ENCODE results near the gene SPATA24.
"Not testable (repeated sequence)": the region's sequence is repeated elsewhere in the genome, so short reads cannot be mapped to it uniquely, and the experiment has no call there.

The SPATA24 gene

DNA sequence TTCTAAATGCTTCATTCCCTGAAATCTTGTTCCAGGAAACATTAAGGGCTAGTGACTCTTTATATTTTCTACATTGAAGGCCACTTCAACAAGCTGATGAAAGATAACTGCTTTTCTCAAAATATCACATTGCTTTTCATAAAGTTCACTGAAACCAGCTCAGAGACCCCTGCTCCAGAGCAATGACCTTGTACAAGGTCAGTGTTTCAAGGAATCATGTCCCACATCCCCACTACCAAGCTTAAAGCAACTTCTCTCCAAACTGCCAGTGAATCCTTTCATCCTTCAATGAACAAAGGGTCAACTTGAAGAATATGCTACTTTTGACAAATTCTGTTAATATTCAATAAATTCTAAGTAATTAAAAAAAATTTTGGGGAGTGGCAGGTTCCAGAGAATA lies 12.0 kb upstream of the SPATA24 start:
- no peak for DNase-seq

DNA sequence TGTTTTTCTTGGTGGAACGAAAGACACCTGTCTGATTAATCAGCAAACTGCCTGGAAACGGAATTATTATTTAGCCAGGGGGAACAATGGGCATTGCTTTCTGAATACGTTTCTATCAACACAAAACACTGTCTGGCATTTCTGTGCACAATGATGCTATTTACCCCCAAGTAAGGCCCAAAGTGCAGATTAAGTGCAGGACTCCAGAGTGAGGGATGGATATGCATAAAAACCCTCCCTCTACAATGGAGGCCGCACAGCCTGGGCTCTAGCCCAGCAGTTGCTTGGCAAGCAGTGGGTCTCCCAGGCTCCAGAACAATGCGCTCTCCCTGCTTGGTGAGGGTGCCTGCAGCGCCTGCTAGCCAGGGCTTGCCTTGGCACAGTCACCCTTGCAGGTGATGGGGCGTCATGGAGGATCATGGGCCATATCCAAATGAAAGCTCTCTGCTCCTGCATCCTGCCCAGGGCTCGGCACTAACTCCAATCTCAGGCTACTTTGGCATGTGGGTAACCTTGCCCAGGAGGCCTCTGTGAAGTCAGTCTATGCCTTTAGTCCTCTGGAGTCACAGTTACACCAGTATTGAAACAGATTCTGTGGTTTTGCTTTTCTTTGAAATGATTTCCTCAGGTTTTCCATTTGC lies 11.5 kb upstream of the SPATA24 start:
- DNase-seq: peak; percentile 68

DNA sequence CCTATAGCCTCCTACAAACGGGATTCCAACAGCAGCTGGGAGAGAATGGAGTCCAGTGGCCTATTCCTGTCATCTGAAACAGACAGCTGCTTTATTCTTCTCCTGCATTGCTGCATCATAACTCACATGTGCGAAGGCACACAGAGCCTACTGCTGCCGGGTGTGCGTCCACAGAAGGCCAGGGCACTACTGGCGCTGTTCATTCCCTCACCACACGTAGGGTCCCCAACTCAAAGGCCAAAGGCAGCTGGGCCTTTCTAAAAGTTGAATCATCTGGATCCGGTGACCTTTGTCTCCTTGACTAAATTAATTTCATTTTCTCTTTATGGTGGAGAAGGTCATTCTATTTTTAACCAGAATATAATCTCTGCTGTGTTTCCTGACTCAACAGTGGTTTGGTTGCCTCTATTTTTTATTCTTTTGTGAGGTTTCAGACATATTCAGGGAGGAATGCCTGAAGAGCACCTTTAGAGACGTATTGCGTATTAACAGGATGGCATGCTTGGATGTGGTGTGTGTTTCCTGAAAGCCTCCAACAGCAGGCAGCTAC lies 10.8 kb upstream of the SPATA24 start:
- no peak for DNase-seq

DNA sequence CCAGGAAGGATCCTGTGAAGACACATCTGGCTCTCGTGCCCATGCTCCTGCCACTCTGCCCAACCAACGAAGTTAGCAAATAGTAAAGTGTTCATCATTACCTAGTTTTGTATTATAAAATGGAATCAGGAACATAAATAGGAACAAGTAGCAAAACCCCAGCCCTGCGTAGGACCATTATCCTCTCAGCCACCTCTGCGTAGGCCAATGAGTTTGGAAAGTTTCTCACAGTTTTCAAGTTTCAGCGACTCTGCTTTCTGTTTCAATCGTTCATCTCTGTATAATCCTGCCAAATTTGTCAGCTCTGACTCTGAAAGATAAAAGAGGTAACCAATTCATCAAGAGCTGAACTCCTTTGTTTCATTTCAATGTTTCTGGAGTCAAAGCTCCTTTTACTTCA lies 10.1 kb upstream of the SPATA24 start:
- no peak for DNase-seq

DNA sequence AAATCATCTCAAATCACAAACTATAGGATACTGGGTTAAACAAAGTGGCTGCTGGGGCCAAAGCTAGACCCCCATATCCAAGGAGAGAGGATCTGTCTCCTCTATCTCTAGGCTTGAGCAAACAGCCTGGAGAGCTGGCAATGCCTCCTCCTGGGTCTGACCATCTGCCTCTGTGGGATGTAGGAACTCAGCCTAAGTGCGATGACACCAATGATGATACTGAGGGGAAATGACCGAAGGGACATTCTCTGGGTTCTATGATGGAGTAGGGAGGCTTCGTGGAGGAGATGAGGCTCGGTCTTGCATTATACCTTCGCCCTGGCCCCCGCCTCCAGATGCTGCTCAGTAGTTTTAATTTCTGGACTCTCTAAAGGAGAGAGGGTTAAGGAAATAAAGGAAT lies 9.3 kb upstream of the SPATA24 start:
- DNase-seq: no peak

DNA sequence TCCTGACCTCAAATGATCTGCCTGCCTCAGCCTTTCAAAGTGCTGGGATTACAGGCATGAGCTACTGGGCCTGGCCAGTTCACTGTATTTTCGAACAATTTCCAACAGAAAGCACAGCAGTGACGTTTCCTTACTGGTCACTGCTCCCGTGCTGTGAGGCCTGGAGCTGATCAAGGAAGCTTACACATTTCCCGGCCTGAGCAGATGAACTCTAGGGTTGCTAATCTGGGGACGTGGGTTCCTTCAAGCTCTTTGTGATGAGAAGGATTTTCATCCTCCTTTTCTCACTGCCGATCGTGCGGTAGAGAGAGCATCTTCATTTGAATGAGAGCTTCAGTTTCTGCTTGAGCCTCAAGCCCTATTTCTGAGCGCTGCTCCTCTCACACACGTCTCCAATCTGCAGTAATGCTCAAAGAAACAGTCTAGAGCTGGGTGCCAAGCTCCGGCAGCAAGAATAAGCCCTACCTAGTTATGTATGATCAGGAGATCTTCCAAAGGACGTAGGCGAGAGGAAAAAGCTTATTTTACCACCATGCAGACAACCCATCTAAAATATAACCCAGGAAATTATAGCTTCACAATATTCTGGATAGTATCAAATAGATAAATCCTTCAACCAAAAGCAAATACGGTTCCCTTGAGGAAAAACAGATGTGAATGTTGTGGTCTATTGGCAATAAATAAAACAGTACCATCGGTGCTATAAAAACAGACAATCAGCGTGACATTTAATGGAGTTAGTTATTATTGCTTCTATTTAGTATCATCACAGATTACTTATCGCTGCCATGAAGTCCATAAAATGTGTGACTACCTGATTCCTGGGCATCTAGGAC lies 7.3 kb upstream of the SPATA24 start:
- no peak for DNase-seq

DNA sequence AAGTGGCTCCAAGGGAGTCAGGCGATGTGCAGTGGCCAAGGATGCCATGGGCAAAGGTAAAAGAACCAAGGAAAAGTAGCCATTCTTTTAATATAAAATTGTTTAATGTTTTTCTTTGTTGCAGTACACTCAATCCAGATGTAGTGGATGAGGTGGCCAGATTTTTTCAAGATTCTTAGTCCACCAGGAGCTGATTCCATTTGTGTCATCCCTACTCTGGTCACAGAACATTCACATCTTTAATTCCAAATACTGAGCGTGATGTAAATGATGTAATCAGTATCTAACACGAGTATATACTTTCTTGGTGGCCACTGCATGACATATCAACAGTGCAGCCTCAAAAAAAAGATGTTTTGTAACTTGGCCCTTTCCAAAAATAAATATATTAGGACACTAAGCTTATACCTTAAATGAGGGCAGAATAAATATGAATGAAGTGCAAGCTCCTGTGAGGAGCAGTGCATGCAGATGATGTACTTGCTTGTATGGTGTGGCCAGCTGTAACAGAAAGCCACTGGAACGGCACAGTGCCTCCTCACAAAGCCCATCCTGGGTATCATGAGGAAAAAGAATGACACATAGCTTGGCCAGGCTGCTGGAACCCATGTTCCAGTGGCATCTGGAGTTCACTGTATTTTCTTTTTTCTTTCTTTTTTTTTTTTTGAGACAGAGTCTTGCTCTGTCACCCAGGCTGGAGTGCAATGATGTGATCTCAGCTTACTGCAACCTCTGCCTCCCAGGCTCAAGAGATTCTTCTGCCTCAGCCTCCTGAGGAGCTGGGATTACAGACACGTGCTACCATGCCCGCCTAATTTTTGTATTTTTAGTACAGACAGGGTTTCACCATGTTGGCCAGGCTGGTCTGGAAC lies 6.5 kb upstream of the SPATA24 start:
- no peak for DNase-seq

DNA sequence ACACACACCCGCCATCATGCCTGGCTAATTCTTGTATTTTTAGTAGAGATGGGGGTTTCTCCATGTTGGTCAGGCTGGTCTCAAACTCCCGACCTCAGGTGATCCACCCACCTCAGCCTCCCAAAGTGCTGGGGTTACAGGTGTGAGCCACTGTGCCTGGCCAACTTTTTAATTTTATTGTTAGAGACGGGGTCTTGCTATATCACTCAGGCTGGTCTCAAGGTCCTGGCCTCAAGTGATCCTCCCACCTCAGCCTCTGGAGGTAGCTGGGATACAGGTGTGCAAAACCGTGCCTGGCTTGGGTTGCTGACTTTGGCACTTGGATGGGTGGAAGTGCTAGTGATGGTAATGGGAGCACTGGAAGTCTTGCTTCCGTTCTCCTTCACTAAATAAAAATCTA lies 5.2 kb upstream of the SPATA24 start:
- DNase-seq: not testable (repeated sequence)

DNA sequence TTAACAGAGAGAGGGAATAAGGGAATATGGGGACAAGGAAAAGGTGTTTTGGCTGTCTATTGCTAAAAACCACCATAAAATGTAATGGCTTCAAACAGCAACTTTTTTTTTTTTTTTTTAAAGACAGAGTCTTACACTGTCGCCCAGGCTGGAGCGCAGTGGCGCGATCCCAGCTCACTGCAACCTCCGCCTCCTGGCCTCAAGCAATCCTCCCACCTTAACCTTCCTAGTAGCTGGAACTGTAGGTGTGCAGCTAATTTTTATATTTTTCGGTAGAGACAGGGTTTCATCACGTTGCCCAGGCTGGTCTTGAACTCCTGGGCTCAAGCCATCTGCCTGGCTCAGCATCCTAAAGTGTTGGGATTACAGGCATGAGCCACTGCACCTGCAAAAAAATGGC lies 4.3 kb upstream of the SPATA24 start:
- no peak for DNase-seq

DNA sequence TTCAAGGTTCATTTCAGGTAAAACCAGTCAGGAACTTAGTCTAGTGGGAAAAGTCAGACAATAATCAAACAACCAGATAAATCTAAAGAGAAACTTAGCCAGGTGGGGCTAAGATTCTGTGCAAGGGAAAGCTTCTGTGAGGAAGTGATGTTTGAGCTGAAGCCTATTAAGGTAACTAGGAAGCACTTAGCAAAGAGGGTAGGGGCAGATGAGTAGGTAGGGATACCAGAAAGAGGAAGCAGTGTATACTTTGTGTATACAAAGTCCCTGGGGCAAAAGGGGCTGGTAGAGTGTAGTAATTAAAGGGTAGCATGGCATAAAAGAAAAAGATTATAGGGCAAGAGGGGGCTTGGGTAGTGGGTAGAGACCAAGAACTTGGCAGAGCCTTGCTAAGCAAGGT lies 3.6 kb upstream of the SPATA24 start:
- no peak for DNase-seq

DNA sequence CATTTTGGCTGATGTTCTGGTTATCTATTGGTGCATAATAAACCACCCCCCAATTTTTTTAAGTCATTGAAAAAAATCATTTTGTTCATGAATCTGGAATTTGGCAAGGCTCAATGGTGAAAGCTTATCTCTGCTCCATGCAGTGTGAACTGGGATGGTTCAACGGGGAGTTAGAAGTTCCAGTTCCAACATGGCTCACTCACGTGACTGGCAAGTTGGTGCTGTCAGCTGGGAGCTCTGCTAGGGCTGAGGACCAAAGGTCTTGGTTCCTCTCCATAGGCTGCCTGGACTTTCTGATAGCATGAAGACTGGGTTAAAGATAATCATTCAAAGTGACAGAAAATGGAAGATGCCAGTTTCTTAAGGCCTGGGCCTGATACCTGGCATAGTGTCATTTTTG lies 3.1 kb upstream of the SPATA24 start:
- DNase-seq: no peak

DNA sequence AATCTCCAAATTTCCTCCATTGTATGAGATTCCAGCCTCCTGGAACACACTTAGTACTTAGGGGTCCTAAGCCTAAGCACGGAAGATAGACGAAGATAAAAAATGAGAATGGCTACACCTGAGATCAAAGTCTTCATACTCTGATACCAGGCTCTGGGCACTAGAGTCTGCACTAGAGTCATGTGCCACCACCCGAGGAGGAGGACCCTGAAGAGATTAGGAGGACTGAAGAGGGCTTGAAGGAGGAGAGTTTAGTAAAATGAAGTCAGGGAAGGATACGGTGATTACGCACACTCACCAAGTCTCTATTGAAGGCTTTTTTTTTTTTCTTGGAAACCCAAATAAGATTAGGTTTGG lies 573 bp upstream of the SPATA24 start:
- DNase-seq: no peak

DNA sequence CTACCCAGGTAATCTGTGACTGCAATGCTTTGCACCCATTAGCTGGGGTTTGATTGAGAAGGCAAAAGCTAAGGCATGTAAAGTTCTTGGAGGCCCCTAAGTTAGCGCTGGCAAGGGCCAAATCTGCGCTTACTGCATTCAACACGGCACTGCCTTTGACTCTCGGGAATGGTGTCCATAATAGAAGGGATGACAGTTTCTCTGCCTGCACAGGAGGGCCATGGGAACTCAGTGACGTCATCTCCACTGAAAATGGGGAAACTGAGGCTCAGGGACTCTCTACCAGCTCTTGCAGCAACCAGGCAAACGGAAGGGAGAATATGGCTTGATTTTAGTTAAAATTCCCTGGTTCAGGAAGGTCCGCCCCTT lies 487 bp downstream of the SPATA24 start:
- DNase-seq: no peak

DNA sequence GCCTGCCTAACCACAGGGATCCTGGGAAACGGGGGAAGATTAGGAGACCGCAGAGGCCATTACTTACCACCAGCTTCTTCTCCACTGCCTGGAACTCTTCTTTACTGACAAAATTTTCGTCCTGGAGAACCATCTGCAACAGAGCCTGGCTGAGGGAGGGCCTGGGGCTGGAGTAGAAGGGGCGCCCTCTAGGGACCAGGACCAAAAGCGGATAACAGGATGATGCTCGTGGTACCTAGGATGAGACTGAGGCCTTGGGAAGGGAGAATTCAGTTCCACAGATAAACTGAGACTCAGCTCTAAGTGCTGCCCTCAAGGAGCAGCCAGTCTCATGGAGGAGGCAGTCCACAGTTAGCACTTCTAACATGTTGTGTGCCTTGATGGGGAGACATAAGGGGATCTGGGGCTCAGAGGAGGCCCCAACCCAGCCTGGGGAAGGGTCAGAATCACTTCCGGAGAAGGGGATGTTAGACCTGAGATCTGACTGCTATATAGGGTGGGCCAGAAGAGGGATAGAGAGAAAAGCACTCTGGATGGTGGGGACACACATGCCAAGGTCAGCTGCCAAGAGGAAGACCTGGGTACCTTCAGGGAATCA lies 1.2 kb downstream of the SPATA24 start:
- no peak for DNase-seq

DNA sequence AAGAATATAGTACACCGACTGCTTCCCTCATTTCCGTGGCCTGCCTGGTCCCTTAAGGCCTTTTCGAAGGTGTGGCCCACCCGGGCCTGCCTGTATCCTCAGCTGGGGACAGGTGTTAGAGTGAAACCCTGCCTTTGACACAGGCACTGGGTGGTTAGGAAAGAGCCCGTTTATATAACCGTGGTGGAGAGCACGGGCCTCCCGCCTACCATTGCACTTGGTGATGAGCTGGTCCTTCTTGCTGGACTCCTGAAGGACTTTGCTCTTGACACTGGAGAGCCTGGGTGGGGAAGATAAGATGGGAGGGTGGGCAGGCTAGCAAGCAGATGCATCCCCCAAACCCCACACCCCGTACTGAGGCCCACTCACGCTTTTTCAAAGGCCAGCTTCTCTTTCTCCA lies 2.3 kb downstream of the SPATA24 start:
- DNase-seq: no peak

DNA sequence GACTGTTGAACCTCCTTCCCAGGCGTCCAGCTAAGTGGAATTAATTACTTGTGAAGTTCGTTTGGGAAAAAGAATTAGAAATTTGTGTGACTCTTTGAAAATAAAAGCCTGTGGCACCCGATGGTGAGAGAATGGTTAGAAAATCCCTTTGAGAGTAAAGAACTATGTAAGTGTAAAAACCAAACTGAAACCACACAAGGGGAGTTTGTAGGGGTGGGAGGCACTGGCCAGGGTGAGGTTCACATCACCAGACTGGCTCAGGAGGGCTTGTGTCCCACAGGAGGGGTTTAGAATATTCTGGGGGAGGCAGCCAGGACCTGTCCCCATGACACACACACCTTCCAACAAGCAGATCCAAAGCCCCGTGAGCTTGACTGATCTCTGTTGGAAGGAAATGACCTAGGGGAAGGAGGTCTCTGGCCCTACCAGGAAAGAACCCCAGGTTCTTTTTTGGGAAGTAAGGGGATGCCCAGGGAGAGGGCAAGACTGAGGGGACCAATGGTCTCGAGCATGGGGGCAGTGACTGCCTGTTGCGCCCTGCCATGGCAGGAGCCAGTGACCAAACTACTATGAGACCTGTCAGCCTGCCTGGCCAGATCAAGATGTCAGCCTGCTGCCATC lies 4.3 kb downstream of the SPATA24 start:
- no peak for DNase-seq

DNA sequence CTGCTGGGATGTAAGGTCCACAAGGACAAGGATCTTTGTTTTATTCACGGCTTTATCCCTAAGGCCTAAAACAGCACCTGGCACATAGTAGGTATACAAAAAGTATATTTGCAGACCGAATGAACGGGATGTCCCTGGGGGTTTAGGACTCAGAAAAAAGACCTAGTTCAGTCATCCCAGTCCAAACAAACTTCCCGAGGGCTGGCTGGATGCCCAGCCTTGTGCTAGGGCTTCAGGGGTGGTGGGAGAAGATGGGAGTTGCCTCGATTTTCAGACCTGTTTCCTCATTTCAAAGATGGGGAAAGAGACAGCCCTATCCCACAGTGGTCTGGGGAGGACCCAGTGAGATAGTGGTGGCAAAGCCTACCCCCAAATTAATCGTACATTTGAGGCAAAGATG lies 6.0 kb downstream of the SPATA24 start:
- DNase-seq: no peak

DNA sequence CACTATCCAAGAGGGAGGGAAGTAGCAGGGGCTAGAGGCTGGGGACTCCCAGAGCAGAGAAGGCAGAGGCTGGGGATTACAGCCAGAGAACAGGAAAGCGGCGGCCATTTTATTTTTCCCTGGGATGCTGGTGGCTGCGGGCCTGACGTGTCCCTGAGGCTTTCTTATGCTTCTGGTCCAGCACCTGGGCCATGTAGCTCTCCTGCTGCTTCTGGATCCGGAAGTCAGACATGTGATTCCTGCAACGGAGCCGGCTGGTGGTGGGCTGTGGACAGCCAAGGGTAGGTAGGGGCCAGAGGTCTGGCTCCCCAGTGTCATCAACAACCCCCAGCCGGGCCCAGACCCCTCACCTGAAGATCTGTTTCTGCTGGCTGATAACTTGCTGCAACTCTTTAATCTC lies 7.2 kb downstream of the SPATA24 start:
- DNase-seq: no peak

DNA sequence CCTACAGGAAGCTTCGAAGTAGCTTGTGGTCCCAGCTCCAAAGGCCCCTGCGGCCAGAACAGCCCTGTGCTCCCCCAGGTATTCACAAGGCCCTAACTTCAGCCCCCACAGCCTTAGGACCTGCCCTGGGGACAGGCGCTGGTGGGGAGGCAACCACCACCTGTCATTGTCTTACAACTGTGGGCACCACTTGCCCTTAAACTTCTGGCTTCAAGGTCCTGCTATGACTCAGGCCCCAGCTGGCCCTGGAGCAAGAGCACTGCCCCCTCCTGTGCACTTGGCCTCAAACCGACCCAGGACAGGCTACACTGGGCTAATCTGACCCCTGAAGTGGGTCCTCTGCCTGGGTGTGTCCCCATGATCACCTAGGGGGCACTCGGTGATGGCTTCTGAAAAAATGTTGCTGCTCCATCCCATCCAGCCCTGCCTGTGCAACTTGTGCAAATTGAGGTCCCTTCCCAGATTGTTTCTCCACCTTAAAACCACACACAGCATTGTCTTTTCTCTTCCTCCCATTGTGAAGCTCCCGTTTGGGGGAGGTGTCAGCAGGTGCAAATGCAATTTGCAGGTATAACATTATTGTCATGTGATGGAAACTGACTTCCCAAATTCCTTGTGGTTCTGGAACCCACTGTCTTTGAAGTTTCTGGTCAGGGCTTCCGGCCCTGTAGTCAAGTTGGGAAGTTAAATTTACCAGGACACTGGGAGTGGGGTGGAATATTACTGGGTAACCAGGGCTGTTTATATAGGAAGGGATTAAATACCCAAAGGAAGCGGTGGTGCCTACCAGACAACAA lies 7.8 kb downstream of the SPATA24 start:
- DNase-seq: no peak

DNA sequence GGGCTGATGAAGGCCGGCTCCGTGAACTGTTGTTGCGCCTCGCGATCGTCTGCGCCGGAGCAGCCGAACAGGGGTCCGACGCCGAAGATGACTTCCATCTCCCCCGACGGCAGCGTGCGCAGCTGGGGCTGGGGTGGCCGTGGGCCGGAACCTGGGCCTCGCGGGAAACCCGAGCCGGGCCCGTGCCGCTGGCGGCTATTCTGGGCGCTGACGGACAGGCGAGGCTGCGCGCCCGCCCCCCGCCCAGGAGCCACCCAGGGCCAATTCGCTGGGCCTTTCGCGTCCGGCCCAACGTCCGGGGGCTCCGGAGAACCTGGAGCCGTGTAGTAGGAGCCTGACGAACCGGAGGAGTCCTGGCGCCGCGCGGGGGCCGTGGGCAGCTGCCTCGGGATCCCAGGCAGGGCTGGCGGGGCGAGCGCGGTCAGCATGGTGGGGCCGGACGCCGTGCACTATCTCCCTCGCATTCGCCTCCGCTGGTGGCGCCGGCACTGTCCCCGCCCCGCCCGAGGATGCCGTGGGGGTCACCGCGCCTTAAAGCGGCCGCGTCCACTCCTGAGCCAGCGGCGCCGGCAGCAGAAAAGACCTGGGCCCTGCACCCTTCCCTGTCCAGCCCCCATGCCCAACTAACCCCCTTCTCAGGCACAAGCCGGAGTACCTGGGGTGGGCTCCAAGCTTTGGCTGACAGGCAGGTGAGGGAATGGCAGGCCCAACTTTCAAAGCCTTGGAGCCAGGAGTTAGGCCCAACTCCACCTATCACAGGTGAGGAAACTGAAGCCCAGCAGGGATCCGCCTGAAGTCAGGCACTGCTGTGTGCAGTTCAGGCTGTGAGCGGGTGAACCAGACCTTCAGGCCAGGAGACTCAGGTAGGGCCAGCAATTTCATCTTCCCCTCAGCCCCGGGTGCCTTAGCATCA lies 9.0 kb downstream of the SPATA24 start, which contains the start of gene PROB1:
TSS of gene PROB1 (minus strand) at position 451 of the 913 bp plus-strand sequence. CDS start at position 428, 23 bp downstream.
- DNase-seq: no peak

All from NCI-H1105 treated with DMSO at 0.1 percent for 48 hours (cell line).